Measurements from ENCODE around the gene PIK3R4. TPM values are rescaled to one million over a fixed set of nuclear protein-coding genes. Genes with fewer than 3 reads are reported as not detected.

Gene PIK3R4
- total RNA-seq, 1 donor: 35.5 TPM

DNA sequence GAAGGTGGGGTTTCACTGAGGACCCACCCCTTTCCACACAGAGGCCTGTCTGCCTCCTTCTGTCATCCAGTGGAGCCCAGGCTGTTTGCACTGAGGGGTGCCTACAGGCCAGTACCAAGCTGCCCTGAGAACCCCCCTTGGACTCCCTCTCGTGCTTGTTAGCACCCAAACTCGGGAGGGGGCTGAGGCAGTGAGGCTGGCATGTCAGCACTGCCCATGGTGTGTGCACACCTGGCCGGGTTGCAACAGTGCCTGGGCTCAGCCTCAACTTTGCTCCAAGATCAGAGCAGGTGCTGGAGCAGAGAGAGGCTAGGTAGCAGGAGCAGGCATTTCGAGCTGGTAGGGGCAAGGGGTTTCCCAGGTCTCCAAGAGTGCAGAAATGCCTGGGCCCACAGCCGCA is 90.0 kb downstream of the PIK3R4 start:
- DNase-seq (ENCODE audit: insufficient read length, low spot score, missing footprints): no peak
- no peaks in the 10 kb centered on the region for H3K79me2 ChIP-seq (ENCODE audit: insufficient read depth, low read length)
- no peak overlapping the region for H3K4me2 ChIP-seq (ENCODE audit: insufficient read depth, low read length)
- no peaks in the 10 kb centered on the region for H3K36me3 ChIP-seq (ENCODE audit: insufficient read depth, low read length)
- H3K27me3 ChIP-seq (ENCODE audit: insufficient read depth, low read length): no peaks in the 10 kb centered on the region
- no peak overlapping the region for H2AFZ ChIP-seq (ENCODE audit: low read length)
- H3K9me3 ChIP-seq (ENCODE audit: low read depth, low read length): no peaks in the 10 kb centered on the region
- no peaks in the 10 kb centered on the region for H4K20me1 ChIP-seq (ENCODE audit: insufficient read depth, low read length)
- peaks cover 6% of the 10 kb centered on the region for H3K4me1 ChIP-seq (ENCODE audit: insufficient read depth, low read length)
- TF ChIP-seq CTCF (IDR thresholded peaks at IDR 0.05; ENCODE audit: extremely low read depth, low read depth, low read length): no peak
- no peak overlapping the region for H3K27ac ChIP-seq (ENCODE audit: low read depth, low read length)
- no peak overlapping the region for H3K4me3 ChIP-seq (ENCODE audit: insufficient read depth, low read length)

- Histone ChIP-seq H3K79me2 (ENCODE audit: insufficient read depth, low read length) (no peaks in the 10 kb centered on the region), H3K27ac (ENCODE audit: low read depth, low read length) (no peak overlapping the region), H4K20me1 (ENCODE audit: insufficient read depth, low read length) (no peaks in the 10 kb centered on the region), H3K4me1 (ENCODE audit: insufficient read depth, low read length) (peaks cover 6% of the 10 kb centered on the region), H3K9me3 (ENCODE audit: low read depth, low read length) (no peaks in the 10 kb centered on the region), H3K36me3 (ENCODE audit: insufficient read depth, low read length) (no peaks in the 10 kb centered on the region), H3K27me3 (ENCODE audit: insufficient read depth, low read length) (no peaks in the 10 kb centered on the region), H2AFZ (ENCODE audit: low read length) (no peak overlapping the region), H3K4me3 (ENCODE audit: insufficient read depth, low read length) (no peak overlapping the region), H3K4me2 (ENCODE audit: insufficient read depth, low read length) (no peak overlapping the region)
- no peak for TF ChIP-seq CTCF (IDR thresholded peaks at IDR 0.05; ENCODE audit: extremely low read depth, low read depth, low read length)
- no peak for DNase-seq (ENCODE audit: insufficient read length, low spot score, missing footprints)
Measured at GRCh38 chr3:130654921-130655320, 91.7 kb downstream of the PIK3R4 start.

- no peak for DNase-seq (ENCODE audit: insufficient read length, low spot score, missing footprints)
- Histone ChIP-seq H3K27ac (ENCODE audit: low read depth, low read length) (no peak overlapping the region), H2AFZ (ENCODE audit: low read length) (no peak overlapping the region), H3K9me3 (ENCODE audit: low read depth, low read length) (no peaks in the 10 kb centered on the region), H3K79me2 (ENCODE audit: insufficient read depth, low read length) (no peaks in the 10 kb centered on the region), H3K36me3 (ENCODE audit: insufficient read depth, low read length) (no peaks in the 10 kb centered on the region), H3K4me3 (ENCODE audit: insufficient read depth, low read length) (no peak overlapping the region), H3K4me1 (ENCODE audit: insufficient read depth, low read length) (peaks cover 6% of the 10 kb centered on the region), H4K20me1 (ENCODE audit: insufficient read depth, low read length) (no peaks in the 10 kb centered on the region), H3K27me3 (ENCODE audit: insufficient read depth, low read length) (no peaks in the 10 kb centered on the region), H3K4me2 (ENCODE audit: insufficient read depth, low read length) (no peak overlapping the region)
- TF ChIP-seq CTCF (IDR thresholded peaks at IDR 0.05; ENCODE audit: extremely low read depth, low read depth, low read length): no peak
Measured at GRCh38 chr3:130654091-130654490, 92.5 kb downstream of the PIK3R4 start.

DNA sequence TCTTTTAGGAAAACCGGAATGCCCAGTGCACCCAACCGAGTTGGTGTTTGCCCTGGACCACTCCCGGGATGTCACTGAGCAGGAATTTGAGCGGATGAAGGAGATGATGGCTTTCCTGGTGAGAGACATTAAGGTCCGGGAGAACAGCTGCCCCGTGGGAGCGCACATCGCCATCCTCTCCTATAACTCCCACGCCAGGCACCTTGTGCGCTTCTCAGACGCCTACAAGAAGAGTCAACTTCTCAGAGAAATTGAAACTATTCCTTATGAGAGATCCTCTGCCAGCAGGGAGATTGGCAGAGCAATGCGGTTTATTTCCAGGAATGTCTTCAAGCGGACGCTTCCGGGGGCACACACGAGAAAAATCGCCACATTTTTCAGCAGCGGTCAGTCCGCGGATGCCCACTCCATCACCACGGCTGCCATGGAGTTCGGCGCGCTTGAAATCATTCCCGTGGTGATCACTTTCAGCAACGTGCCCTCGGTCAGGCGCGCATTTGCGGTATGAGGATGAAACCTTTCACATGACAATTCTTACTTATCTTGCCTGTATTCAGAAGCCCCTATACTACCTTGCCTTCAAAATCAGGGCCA is 97.5 kb downstream of the PIK3R4 start:
- no peaks in the 10 kb centered on the region for H4K20me1 ChIP-seq (ENCODE audit: insufficient read depth, low read length)

More for the DNA sequence above, 97.5 kb downstream of the PIK3R4 start:
- no peak for DNase-seq (ENCODE audit: insufficient read length, low spot score, missing footprints)
- no peak for TF ChIP-seq CTCF (IDR thresholded peaks at IDR 0.05; ENCODE audit: extremely low read depth, low read depth, low read length)
- H3K79me2 ChIP-seq (ENCODE audit: insufficient read depth, low read length): no peaks in the 10 kb centered on the region
- no peaks in the 10 kb centered on the region for H3K27me3 ChIP-seq (ENCODE audit: insufficient read depth, low read length)
- no peaks in the 10 kb centered on the region for H3K4me1 ChIP-seq (ENCODE audit: insufficient read depth, low read length)
- no peaks in the 10 kb centered on the region for H3K9me3 ChIP-seq (ENCODE audit: low read depth, low read length)
- no peak overlapping the region for H3K4me3 ChIP-seq (ENCODE audit: insufficient read depth, low read length)
- H2AFZ ChIP-seq (ENCODE audit: low read length): no peak overlapping the region
- no peak overlapping the region for H3K27ac ChIP-seq (ENCODE audit: low read depth, low read length)
- no peak overlapping the region for H3K4me2 ChIP-seq (ENCODE audit: insufficient read depth, low read length)
- no peaks in the 10 kb centered on the region for H3K36me3 ChIP-seq (ENCODE audit: insufficient read depth, low read length)
